Measurements from ENCODE around the gene LRP1.

LRP1 gene

DNA sequence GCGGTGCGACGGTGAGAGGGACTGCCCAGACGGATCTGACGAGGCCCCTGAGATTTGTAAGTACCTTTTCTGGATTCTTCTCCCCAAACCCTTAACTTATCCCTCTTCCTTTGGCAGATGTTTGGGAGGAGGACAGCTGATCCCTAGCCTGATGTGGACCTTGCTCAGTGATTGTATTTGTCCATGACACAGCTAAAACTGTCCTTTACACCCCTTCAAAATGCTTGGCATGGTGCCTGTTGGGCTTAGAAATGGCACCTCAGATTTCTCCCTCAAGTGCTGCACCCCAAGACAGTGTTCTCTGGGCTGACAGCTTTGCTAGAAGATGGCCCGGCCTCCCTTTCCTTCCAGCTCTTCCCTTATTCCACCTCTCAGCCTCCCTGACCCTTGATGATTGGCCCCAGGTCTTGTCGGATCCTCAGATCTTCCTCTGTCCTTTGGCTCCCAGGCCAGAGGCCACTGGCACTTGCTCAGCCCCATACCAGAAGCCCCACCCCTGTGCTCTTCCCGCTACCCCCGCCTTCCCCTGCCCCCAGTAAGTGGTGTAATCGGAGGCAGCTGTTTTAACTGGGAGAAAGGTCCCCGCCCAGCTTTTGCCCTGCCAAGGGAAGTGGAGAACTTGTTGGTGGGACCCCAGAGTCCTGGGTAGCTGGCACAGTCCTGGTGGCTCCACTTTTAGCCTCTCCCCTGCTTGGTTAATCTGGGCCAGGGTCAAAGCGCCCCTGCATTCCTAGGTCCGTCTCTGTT, 10.4 kb downstream of the LRP1 start:
- no peak for DNase-seq

DNA sequence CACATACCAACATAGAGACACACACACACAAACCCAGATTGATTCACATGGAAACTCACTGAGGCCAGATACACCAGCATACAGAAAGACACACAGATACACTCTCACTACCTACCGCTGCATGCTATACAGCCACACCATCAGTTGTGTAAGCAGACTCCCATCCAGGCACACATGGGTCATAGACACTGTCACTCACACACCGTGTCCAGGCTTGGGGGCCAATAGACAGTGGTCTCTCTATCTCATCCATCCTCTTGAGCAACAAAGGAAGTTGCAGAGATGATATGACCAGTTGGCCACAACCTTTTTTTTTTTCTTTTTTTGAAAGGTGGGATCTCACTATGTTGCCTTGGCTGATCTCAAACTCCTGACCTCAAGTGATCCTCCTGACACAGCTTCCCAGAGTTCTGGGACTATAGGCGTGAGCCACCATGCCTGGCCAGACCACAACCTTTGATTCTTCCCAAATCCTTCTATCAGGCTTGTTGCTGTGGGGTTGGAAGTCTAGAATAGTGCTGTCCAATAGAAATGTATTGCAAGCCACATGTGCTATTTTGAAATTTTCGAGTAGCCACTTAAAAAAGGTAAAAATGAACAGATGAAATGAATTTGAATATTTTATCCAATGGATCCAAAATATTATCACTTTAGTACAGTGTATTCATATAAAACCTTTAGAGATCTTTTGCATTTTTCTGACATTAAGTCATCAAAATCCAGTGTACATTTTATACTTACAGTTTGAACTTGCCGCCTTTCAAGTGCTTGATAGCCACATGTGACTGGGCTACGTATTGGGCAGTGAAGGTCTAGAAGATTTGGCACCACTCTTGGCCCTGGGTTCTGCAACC, 11.7 kb downstream of the LRP1 start:
- DNase-seq = no peak

DNA sequence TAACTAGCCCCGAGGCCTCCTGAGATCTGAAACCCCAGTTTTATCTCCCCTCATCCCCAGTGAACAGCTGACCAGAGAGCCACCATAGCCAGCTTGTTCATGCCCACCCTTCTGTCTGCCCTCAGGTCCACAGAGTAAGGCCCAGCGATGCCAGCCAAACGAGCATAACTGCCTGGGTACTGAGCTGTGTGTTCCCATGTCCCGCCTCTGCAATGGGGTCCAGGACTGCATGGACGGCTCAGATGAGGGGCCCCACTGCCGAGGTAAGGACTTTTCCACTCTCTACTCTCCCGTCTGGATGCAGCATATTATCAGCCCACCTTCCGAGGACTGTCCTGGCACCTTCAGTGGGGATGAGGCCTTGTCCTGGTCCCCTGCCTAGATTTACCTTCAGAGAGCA, 13.0 kb downstream of the LRP1 start:
- no peak for DNase-seq

DNA sequence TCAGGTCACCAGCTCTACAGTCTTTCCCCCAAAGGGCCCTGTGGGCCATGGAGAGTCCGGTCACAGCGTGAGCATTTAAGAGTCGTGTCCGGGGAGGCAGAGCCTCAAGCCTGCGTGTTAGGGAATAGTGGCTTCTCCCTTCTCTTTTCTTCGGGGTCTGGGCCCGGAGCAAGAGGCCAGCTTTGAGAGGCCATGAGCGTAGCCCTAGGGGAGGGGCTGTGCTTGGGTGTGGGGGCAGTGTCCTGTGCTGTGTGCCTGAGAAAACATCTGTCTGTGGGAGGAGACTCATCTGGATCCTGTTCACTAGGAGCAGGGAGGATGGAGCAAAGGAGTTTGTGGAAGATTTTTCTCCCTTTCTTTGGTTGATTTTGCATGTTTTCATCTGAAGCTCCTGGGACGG, 13.8 kb downstream of the LRP1 start:
- DNase-seq = no peak

DNA sequence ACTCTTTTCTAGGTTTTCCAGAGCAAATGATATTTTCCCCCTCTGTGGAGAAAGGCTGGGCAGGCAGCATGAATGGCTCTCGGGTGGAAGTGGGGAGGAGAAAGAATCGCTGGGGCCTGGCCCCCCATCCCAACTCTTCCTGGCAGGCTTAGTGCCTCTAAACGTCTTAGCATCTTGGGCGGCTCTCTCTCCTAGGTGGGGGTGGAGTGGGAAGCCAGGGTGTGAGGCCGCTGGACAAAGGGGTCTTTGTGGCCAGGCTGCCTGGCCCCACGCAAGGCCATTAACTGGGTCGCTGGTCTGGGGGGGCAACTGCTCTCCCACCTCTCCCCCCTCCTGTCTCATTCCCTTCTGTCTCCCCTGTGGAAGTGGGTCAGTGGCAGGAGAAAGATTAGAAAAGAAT, 14.4 kb downstream of the LRP1 start:
- DNase-seq = no peak

DNA sequence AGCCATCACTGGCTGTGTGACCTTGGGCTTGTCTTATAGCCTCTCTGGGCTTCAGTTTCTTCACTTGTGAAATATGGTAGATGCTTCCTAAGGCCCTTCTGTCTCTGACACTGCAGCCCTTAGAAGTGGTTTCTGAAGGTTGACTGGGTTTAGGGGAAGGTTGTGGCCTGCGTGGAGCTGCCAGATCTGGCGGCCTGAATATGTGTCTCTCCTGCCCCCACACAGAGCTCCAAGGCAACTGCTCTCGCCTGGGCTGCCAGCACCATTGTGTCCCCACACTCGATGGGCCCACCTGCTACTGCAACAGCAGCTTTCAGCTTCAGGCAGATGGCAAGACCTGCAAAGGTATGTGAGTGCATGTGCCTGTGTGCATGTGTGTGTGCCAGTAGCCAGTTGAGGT, 15.2 kb downstream of the LRP1 start:
- DNase-seq = no peak

DNA sequence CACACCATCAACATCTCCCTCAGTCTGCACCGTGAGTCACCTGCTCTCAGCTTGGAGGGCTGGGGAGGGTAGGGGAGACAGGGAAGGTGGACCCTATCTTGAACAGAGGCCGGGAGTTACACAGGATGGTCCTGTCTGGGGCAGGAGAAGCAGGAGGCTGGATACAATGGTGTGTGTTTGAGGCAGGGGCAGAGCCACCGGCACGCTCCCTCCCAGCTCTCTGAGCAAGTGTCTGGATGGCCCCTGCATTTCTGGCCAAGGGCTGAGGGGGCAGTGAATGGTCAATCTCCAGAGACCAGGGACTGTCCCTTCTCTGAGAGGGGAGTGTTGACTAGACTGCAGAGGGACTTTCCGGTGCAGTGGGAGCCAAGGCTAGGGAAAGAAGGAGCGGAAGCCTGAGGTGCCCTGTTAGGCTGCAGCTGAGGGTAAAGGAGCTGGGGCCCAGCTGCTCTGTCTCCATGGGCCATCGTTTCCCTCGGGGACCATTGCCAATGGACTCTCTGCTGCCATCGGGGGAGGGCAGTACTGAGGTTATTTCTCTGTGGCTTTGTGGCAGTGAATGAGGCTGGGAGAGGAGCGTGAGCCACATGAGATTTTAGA, 17.3 kb downstream of the LRP1 start:
- no peak for DNase-seq

DNA sequence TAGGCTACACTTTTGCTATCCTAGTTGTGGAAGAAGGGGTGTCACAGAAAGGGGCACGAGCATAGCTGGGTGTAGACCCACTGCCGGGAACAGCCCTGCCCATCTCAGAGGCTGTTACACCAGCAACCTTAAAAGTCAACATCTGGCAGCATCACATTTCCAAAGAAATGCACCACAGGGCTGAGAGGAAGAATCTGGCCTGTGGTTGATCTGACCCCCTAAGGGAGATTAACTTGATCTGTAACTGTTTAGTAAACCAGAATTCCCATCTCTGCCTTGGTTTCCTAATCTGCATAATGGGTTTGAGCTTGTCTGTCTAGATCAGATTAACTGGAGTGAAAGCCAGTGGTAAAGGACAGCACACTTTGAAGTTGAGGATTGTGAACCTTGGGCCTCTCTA, 17.8 kb downstream of the LRP1 start:
- DNase-seq = no peak

DNA sequence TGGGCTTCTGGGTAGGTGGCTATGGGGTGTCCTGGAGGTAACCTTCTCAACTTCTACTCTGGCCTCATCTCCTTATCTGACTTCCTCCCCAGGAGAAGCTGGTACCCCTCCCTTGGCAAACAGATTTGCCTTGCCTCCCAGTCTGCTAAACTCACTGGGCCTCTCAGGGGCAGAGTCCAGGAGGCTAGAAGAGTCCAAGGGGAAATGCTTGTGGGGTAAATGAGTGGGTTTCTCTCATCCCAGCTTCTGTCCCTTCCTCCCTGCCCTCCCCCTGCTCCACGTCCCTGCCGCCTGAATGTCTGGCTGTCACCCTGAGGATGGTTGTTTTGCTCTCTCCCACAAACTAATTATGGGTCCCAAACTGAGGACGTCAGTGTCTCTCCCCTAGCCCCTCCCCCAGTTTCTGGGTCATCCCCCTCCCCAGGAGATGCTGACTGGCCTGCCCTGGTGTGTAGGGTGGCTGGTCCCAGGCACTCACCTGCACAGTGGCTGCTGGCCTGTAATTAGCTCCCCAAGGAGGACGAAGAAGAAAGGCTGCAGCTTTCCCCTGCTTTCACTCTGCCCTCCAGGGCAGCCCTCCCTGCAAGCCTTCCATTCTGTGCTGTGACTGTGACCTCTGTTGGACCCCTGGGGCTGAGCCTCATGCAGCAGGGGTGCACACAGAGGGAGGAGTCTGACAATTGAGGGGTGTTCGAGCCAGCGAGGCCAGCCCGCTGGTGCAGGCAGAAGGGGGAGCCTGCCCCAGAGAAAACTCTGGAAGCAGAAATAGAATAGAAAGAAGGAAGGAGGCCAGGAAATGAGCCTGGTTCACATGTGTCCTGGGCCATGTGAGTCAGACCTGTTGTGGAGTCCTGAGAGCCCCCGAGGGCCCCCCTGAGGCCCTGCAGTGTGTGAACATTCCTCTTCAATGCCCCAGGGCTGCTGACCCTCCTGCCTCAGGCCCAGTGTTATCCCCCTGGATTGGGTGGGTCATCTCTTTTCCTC, 19.0 kb downstream of the LRP1 start, which contains the start of gene LRP1-AS:
TSS of gene LRP1-AS (minus strand) at position 659 of the 984 bp plus-strand sequence.
- no peak for DNase-seq

DNA sequence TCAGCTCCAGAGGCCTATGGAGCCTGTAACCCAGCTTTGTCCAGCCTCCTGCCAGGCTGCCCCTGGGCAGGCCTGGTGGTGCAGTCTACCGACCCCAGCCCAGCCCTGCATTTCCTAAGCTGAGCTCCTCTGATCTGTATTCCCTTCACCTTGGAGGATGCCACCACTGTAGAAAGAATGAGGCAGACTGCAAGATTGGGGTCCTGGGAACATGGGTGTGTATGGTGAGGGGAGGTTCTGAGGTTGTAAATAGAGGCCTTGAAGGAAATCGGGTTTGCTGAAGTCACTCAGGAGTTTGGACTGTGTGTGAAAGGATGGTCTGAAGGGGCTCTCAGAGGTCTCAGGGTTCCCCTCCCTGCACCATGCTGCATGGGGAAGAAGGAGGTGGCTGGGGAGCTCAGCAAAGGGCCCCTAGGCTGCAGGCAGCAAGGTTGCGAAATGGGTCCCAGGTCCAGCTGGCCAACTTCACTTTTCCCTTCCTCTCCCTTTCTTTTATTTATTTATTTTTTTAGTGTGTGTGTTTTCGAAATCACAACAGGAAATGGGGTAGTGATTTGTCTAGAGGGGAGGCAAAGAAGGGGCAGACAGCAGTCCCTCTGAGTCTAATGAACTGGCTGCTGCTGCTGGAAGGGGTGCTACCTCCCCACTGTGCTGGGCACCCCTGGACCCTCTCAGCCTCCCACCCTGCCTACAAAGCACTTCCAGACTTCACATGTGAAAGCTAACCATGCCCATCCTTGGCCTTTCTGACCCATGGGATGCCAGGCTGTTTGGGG, 20.4 kb downstream of the LRP1 start:
- DNase-seq = no peak

DNA sequence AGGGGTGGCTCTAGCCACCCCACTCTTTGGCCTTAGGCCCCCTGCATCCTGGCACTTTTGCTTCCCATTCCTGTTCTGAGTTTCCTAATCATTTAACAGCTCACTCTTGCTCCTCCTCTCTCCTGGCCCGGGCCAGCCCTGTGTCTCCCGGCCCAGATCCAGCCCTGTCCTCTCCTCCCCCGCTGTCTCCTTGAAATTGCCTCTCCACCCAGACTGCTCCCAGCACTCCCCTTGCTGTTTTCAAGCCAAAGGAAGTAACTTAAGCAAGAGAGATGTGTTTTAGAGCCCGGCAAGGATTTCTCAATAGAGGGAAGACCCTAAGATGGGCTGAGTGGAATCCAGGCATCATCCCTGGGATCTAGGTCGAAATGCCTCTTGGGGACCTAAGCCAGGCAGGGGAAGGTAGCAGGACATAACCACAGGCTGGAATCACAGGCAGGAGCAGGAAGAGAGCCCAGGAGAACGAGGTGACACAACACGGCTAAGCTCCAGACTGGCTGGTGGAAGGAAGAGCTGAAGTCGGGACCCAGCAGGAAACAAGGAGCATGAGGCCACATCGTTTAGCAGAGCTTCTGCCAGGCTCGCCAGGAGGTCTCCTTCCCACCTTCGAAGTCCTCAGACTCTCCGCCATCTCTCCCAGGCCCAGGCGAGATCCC, 21.1 kb downstream of the LRP1 start:
- DNase-seq = no peak

DNA sequence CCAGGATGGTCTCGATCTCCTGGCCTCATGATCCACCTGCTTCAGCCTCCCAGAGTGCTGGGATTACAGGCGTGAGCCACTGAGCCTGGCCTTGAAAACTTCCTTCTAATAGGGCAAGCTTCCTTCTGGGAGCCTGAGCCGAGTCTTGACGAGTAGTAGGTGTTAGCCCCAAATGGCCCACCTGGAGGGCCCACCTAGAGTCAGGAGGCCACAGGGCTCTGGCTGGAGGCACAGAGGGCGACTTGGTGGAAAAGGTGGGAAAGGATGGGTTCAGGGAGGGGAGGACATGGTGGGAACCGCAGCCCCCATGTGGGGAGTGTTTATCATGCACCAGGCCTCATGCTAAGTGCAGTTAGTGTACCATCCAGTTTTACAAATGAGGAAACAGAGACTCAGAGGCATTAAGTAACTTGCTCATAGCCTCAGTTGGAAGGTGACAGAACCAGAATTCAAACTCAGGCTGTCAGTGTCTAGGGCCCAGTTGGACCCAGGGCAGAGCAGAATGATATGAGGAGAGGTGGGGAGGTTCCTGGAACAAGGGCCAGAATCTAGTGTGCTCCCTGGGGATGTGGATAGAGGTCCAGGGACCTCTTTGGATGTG, 22.2 kb downstream of the LRP1 start:
- no peak for DNase-seq

DNA sequence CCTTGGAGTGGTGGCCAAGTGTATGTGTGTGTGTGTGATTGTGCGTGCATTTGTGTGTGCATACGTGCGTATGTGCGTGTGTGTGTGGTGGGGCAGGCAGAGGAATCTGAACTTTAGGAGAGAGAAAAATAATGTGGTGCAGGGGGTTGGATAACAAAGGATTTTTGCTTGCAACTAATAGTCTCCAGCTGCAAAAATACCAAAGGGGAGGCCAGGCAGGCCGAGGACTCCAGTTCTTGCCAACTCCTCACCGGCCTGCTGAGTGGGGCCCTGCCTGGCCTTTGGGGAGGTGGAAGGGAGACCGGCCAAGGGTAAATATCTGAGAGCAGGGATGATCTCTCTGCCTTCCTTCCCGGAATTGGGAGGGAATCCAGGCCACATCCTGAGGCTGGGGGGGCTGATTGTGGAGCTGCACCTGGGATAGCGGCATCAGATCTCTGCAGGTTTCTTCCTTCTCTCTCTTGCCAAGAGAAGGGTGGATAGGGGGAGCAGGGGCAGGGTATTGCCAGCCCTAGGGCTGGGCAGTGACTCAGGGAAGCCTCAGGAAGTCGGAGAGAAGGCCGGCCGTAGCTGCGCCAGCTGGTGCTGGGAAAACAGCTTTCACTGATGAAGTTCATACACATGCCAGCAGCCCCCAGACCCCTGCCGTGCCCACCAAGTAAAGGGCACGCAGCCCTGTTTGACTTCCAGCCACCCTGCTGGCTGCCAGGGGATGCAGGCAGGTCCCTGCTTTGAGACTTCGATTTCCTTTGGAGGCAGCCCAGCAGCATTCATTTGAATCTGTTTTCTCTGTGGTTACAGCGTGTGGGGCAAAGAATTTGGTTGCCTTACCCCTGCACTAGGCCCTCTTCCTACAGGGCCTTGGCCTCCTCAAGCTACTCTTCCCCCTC, 23.7 kb downstream of the LRP1 start:
- no peak for DNase-seq

DNA sequence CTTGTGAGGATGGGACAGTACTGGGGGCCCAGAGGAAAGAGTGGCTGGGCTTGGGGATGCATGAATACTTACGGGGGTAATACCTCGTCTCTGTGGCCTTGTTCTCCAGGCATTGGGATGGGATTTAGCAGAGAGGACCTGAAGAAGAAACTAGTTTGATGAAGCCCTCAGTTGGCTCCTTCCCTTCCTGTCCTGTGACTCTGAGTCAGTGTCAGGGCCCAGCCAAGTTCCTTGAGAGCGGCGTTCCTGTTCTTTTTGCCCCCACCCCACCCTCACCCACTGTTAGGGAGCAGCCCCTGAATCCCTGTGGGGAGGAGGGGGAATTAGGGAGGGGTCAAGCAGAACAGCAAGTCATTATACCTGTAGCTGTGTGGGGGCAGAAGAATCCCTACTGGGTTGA, 24.4 kb downstream of the LRP1 start:
- DNase-seq = no peak

DNA sequence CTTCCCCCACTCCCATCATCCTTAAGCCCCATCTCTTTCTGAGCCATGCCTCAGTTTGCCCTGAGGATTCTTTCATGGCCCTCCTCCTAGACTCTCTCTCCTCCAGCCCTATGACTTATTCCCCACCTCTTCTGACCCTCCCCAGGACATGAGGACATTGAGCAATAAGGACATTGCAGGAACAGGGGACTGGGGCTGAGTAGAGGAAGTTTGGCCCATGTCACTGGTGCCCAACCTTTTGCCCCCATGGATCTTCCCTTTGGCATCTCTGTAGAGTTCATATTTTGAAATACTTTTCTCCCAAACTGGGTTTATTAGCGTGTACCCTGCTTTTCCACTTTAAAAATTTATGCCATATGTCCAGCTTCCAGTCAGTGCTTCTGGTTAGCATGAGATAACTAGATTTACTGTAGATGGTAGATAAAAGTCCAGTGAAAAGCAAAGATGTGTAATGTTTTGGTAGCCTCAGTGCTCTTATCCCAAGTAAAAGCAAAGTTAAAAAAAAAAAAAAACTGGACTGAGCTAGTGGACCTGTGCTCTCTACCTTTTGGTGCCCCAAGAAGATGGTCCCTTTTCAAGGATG, 25.2 kb downstream of the LRP1 start:
- DNase-seq = no peak

DNA sequence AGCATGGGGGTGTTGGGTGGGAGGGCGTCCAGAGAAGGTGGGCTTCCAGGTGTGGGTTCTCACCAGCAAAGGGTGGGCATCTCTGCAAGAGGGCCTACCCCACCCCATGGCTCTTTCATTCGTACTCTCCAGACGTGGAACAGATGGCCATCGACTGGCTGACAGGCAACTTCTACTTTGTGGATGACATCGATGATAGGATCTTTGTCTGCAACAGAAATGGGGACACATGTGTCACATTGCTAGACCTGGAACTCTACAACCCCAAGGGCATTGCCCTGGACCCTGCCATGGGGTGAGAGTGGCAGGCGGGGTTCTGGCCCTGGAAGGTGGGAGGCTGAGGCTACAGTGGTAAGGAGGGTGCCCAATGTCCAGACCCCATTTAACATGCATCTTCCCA, 25.8 kb downstream of the LRP1 start:
- no peak for DNase-seq

DNA sequence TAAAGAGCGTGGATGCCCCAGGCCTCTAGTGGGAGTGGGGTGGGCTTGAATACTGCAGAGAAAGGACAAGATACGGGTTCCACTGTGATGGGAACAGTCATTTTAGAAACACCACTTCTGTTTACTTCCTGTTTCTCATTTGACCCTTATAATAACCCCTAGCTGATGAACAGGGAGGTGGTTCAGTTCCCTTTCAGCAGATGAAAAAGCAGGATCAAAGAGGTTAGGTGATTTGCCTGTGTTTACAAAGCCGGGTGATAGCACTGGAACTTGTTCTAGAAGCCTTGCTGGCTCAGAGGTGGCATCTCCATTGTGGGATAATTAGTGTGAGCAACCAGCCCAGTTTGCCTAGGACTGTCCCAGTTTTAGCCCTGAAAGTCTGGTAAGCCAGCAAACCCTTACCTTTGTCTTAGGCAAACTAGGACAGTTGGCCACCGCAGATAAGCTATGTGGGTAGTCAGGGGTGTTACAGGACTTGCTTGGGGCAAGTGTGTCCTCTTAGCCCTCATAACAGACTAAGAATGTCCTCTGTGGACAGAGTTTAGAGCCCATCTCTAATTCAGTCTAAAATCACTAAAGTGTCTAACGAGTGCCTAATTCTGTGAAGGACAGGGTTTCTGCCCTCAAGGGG, 26.6 kb downstream of the LRP1 start:
- DNase-seq = no peak

DNA sequence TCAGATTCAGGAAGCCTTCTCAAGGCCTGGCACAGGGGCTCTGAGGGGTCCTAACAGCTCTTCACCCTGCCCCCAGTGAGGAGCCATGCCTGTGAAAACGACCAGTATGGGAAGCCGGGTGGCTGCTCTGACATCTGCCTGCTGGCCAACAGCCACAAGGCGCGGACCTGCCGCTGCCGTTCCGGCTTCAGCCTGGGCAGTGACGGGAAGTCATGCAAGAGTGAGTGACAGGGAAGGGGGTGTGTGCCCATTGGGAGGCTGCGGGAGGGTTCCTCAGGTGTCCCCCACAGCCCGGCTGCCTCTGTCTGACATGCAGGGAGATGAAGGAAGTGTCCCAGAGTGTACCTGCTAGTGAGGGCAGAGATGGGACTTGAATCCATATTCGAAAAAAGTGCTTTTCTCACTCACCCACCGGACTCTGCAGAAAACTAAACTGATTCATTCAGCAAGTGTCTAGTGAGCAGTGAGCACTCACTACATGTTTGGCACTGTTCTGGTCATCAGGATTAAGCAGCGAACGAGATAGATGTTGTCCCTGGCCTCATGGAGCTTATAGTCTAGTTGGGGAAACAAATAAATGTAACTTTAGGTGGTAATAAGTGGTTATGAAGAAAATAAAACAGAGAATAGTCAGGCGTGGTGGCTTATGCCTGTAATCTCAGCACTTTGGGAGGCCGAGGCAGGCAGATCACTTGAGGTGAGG, 28.6 kb downstream of the LRP1 start:
- DNase-seq = no peak

All from NCI-H2171 treated with DMSO at 0.1 percent for 48 hours (cell line).